HG03439 (cell line): ENCODE measurements around the gene LYST.

Experiments
- ATAC-seq: cut with Tn5 transposase; IDR thresholded peaks from one replicate; pipeline ENCODE4 v1.9.1; 2021; ENCODE audit warnings: mild to moderate bottlenecking, moderate library complexity; ENCODE audit not compliant: unreplicated experiment

The LYST gene

GRCh38 chr1:235614442-235614954, 252.2 kb downstream of the LYST start:
- ATAC-seq: no peak

DNA sequence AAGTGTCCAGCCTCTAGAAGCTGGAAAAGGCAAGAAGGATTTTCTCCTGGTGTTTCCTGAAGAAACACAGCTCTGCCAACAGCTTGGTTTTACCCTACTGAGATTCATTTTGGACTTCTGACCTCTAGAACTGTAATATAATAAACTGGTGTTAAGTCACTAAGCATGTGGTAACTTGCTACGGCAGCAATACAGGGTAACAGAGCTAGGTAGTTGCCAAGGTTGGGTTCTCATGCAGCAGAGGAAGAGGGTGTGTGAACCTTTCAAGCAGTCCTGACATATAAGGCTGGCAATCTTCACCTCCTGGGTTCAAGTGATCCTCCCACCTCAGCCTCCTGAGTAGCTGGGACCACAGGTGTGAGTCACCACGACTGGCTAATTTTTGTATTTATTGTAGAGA, 253.1 kb downstream of the LYST start:
- ATAC-seq: no peak

DNA sequence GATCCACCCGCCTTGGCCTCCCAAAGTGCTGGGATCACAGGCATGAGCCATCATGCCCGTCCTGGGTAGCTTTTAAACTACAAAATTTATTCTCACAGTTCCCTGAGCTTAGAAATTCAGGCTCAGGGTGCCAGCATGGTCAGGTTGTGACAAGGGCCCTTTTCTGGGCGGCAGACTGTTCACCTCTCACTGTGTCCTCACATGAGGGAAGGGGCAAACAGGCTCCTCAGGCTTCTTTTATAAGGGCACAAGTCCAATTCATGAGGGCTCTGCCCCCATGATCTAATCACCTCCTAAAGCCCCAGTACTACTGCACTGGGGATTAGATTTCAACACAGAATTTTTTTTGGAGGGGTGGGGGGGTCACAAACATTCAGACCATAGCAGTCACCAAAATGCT, 253.9 kb downstream of the LYST start:
- no peak for ATAC-seq
